Glutamatergic neuron (in vitro differentiated cells): ENCODE measurements around the gene CCDC92B. TPM values are rescaled to one million over a fixed set of nuclear protein-coding genes. Genes with fewer than 3 reads are reported as not detected.

ENCODE experiments used
- DNase-seq: peaks from one replicate; pipeline ENCODE4 v3.0.0; 2022
- H3K27ac Mint-ChIP-seq: one replicate; pipeline ENCODE4 v1.8.0; 2020; ENCODE audit warnings: mild to moderate bottlenecking, mixed read lengths, inconsistent platforms; ENCODE audit not compliant: unreplicated experiment
- H3K27me3 Mint-ChIP-seq: one replicate; pipeline ENCODE4 v1.8.0; 2020; ENCODE audit warnings: mild to moderate bottlenecking, moderate library complexity, mixed read lengths, inconsistent platforms; ENCODE audit not compliant: unreplicated experiment
- H3K36me3 Mint-ChIP-seq: one replicate; pipeline ENCODE4 v1.8.0; 2020; ENCODE audit warnings: mild to moderate bottlenecking, mixed read lengths, inconsistent platforms; ENCODE audit not compliant: unreplicated experiment
- H3K4me1 Mint-ChIP-seq: one replicate; pipeline ENCODE4 v1.8.0; 2020; ENCODE audit warnings: mild to moderate bottlenecking, low read depth, mixed read lengths, inconsistent platforms; ENCODE audit not compliant: unreplicated experiment
- H3K4me3 Mint-ChIP-seq: one replicate; pipeline ENCODE4 v1.8.0; 2020; ENCODE audit warnings: mild to moderate bottlenecking, mixed read lengths, inconsistent platforms; ENCODE audit not compliant: unreplicated experiment
- H3K9me3 Mint-ChIP-seq: one replicate; pipeline ENCODE4 v1.8.0; 2020; ENCODE audit warnings: mild to moderate bottlenecking, moderate library complexity, mixed read lengths, inconsistent platforms; ENCODE audit not compliant: unreplicated experiment
- total RNA-seq: library from RNA; stranded (reverse); fragmentation: NEBNext Ultra II Directional; extraction: Animal tissue kit (Norgen Biotek cat#: 25700); gene quantifications from one replicate; pipeline ENCODE4 v1.2.1, GENCODE V29; 2021; ENCODE audit not compliant: unreplicated experiment
- TF ChIP-seq, protein P1 (sequence below): fragments of 200-600 bp; sonication (generic); IDR thresholded peaks from one replicate; pipeline ENCODE4 v1.5.0; 2021; ENCODE audit not compliant: partially characterized antibody, unreplicated experiment

Gene CCDC92B
- total RNA-seq, 1 donor from 2014 or later = 19.0 TPM

DNA sequence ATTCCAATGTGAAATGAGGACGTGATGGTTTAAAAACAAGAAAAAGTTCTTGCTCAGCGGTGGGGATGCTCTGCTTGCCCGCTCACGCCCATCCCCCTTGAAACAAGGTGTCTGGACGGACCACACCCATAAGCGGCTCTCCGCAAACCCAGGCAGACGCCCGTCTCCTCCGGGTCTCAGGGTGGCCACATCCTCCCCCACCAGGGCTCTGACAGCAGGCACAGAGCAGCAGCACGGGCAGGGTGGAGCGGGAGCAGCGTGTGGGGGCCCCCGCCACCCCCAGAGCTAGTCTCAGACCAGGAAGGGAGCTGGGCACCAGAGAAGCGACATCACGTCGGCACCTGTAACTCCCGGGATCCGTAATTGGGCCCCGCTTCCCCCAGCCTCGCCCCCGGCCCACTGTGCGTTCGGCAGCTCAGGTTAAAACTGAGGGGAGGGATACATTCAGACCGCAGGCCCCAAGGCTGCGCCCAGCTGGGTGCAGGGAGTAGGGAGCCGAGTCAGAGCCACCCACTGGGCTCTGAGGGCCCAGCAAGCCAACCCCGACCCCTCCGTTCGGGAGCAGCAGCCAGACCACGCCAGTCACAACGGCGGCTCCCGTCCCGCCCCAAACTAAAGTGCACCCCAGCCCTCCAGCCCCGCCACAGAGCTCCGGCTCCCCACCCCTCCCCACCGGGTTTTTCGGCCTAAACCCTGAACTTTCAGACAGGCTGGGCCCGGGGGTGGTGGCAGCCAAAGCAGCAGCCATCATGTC lies 59.9 kb downstream of the CCDC92B start:
- peak overlapping the region; percentile 96 for H3K27ac Mint-ChIP-seq
- TF ChIP-seq, protein P1, sequence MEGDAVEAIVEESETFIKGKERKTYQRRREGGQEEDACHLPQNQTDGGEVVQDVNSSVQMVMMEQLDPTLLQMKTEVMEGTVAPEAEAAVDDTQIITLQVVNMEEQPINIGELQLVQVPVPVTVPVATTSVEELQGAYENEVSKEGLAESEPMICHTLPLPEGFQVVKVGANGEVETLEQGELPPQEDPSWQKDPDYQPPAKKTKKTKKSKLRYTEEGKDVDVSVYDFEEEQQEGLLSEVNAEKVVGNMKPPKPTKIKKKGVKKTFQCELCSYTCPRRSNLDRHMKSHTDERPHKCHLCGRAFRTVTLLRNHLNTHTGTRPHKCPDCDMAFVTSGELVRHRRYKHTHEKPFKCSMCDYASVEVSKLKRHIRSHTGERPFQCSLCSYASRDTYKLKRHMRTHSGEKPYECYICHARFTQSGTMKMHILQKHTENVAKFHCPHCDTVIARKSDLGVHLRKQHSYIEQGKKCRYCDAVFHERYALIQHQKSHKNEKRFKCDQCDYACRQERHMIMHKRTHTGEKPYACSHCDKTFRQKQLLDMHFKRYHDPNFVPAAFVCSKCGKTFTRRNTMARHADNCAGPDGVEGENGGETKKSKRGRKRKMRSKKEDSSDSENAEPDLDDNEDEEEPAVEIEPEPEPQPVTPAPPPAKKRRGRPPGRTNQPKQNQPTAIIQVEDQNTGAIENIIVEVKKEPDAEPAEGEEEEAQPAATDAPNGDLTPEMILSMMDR = no peak
- DNase-seq = no peak

DNA sequence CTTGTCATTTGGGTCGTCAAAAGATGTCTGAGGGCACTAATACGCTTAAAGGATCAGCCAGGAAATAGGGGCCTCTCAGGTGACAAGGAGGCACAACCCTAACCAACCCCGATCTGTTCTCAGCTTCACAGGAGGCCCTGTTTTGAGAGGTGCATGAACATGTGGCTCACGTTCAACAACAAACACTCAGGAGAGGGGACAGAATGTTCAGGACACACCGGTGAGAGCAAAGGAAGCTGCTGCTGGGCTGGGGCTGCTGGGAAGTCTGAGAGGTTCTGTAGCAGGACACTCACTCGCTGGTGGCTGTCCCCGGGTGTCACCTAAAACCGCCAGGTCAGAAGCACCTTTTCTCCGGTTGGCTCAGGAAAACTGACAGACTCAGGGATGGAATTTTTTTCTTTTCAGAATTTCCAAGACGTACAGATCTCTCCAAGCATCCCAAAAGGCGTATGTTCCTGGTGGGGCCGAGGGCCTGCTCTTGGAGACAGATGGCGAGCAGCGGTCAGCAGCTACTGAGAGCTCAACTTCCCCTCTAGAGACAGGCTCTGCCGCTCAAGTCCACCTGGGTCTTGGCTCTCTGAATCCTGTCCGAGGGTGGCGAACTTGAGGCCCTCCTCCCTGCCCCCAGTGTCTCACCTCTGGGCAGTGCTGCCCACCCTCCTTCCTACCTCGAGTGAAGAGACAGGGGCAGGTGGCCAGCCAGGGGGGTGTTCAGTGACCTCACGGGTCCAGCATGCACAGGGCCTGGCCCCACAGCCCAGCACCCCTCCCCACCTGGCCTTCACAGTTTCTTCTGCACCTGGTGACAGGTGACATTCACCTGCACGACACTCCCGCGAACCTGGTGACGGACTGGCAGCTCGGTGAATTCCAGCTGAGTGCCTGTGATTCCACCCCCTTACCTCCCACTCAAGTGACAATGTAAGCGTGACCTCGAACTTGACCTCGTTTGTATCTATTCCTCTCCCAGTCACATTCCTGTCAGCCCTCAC lies 60.8 kb downstream of the CCDC92B start:
- TF ChIP-seq, protein P1 = no peak
- peak overlapping the region; percentile 77 for H3K4me3 Mint-ChIP-seq
- DNase-seq = peak; percentile 70
- H3K27me3 Mint-ChIP-seq = peaks cover 21% of the 10 kb centered on the region
- peak overlapping the region; percentile 96 for H3K27ac Mint-ChIP-seq
- H3K9me3 Mint-ChIP-seq = peaks cover 27% of the 10 kb centered on the region
- H3K4me1 Mint-ChIP-seq = peaks cover 18% of the 10 kb centered on the region
- no peaks in the 10 kb centered on the region for H3K36me3 Mint-ChIP-seq

More for the DNA sequence above, 59.9 kb downstream of the CCDC92B start:
- Mint-ChIP-seq H3K4me3 (peak overlapping the region; percentile 77), H3K27me3 (peaks cover 18% of the 10 kb centered on the region), H3K36me3 (no peaks in the 10 kb centered on the region), H3K4me1 (peaks cover 18% of the 10 kb centered on the region), H3K9me3 (peaks cover 21% of the 10 kb centered on the region)

DNA sequence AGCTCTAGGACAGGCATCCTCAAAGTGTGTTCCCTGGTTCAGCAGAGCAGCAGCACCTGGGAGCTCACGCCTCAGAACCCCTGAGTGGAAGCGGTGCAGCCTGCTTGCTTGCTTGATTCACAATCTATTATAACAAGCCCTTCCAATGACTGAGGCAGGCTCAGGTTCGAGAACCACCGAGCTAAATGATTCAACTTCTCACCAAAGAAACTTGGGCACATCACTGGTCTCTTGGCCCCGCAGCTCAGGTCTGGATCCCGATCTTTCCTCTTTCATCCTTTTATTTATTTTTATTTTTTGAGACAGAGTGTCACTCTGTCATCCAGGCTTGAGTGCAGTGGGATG lies 62.4 kb downstream of the CCDC92B start:
- Mint-ChIP-seq H3K4me1 (peaks cover 18% of the 10 kb centered on the region), H3K27me3 (peaks cover 21% of the 10 kb centered on the region), H3K36me3 (no peaks in the 10 kb centered on the region), H3K27ac (peak overlapping the region; percentile 96), H3K4me3 (no peak overlapping the region), H3K9me3 (peaks cover 23% of the 10 kb centered on the region)
- TF ChIP-seq, protein P1 = no peak
- no peak for DNase-seq

DNA sequence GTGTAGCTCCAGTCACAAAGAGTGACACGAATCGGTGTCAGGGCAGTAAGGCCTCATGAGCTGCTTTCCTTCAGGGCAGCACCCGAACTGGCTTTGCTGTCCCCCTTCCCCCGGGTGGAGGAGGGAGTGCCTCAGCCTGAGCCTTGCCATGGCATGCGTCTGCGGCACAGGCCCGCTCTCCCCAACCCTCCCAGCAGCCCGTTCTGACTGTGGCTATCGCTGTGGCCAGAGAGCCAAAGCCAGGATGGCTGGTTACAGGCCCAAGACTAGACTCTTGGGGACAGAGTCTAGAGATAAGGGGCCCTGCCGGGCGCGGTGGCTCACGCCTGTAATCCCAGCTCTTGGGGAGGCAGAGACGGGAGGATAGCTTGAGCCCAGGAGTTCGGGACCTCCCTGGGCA lies 63.8 kb downstream of the CCDC92B start:
- no peak for DNase-seq
- H3K27ac Mint-ChIP-seq = no peak overlapping the region
- peaks cover 28% of the 10 kb centered on the region for H3K9me3 Mint-ChIP-seq
- H3K36me3 Mint-ChIP-seq = no peaks in the 10 kb centered on the region
- peaks cover 20% of the 10 kb centered on the region for H3K27me3 Mint-ChIP-seq
- TF ChIP-seq, protein P1 = no peak
- H3K4me3 Mint-ChIP-seq = no peak overlapping the region
- peaks cover 18% of the 10 kb centered on the region for H3K4me1 Mint-ChIP-seq

DNA sequence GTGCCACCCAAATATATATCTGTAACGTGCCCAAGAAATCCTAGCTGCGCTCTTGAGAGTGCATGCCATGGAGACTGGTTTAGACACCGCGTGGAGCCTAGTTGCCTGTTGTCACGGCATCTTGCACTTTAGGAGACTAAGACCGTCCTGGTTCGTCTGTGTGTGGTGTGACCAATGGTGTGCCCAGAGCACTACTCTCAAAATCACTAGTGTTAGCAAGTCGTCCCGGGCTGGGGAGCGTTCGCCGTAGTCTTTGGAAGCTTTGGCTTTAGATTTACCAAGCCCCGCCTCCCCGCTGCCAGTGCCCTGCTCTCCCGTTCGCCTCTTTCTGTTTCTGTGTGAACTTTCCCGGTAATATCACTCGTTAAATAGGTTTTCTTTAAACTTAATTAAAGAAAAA lies 64.9 kb downstream of the CCDC92B start:
- Mint-ChIP-seq H3K27me3 (peaks cover 20% of the 10 kb centered on the region), H3K36me3 (no peaks in the 10 kb centered on the region), H3K9me3 (peaks cover 24% of the 10 kb centered on the region), H3K27ac (no peak overlapping the region), H3K4me3 (no peak overlapping the region), H3K4me1 (peaks cover 18% of the 10 kb centered on the region)
- DNase-seq = no peak
- TF ChIP-seq, protein P1 = no peak
